Pancreas (tissue), 10 donors: ENCODE results near the gene RAB8B. TPM values are rescaled to one million over a fixed set of nuclear protein-coding genes. Genes with fewer than 3 reads are reported as not detected.

Experiments
- ATAC-seq, 4 donors: fragments of 200-7000 bp; cut with Tn5 transposase; one replicate each; pipeline versions ENCODE4 v1.8.0 to v1.9.1; 2020; ENCODE audit warnings: mild to moderate bottlenecking in 4 of 4, moderate library complexity in 4 of 4
- DNase-seq, 6 donors: peaks; one replicate each; pipeline ENCODE4 v3.0.0-alpha.2; 2020
- FAIRE-seq: peaks from 2 replicates; lab custom pipeline; 2012; peaks lifted over from hg19 to GRCh38; lab: Jason Lieb, UNC
- H3K27ac ChIP-seq, 4 donors: fragments of 200-600 bp; sonication (generic); 1 replicate in 3 of 4; 2 replicates in 1 of 4; pipeline versions ENCODE4 v1.5.0 to v1.8.0; 2020
- H3K27me3 ChIP-seq, 4 donors: fragments of 200-600 bp; one replicate each; pipeline ENCODE4 v1.8.0; 2021
- H3K36me3 ChIP-seq, 3 donors: fragments of 200-600 bp; sonication (generic) in 1 of 3; one replicate each; pipeline versions ENCODE4 v1.5.0 to v1.8.0; 2020 to 2021
- H3K4me1 ChIP-seq, 3 donors: fragments of 200-600 bp; one replicate each; pipeline ENCODE4 v1.8.0; 2021
- H3K4me3 ChIP-seq, 4 donors: fragments of 200-600 bp; sonication (generic) in 2 of 4; one replicate each; pipeline versions ENCODE4 v1.5.0 to v1.8.0; 2020 to 2021
- H3K9me3 ChIP-seq, 4 donors: fragments of 200-600 bp; one replicate each; pipeline ENCODE4 v1.8.0; 2021
- whole genome bisulfite sequencing, 2 donors: extraction: QIAGEN DNeasy Blood & Tissue Kit; methylation state at CpG; one replicate each; pipeline ENCODE4 v1.1.7; 2013; 5-methylcytosine and 5-hydroxymethylcytosine counted together
- intact Hi-C, 3 donors: fragments of 100-400 bp; cut with DNase I; formaldehyde crosslinking; loops; one replicate each; pipeline versions ENCODE4 v1.11.1 to v1.14.2; 2022
- polyA plus RNA-seq, 2 donors: library from polyadenylated mRNA; stranded (reverse); fragments of 200-250 nt; gene quantifications; one replicate each; pipeline ENCODE4 v1.2.3, GENCODE V29; 2013
- total RNA-seq, 6 donors: library from RNA; stranded (reverse); fragmentation: NEBNext Ultra II Directional in 4 of 6; extraction: Animal tissue kit (Norgen Biotek cat#: 25700) in 4 of 6; gene quantifications; one replicate each; pipeline versions ENCODE4 v1.2.1 to v1.2.4, GENCODE V29; 2021 to 2023
- TF ChIP-seq, protein P1 (sequence below), 4 donors: fragments of 200-600 bp; sonication (generic) in 3 of 4; IDR thresholded peaks; one replicate each; pipeline versions ENCODE4 v1.5.0 to v1.8.0; 2021; ENCODE audit warnings: antibody characterized with exemption in 4 of 4
- donor health status: healthy with polysubstance abuse.
- donor health status: DM: no; HTN: no; CAD: no; lungs with moderate emphysema.
- donor health status: DM: no; HTN: no; CAD: no.
- donor health status: control.
- donor health status: control.
- donor health status: Bipolar disorder and iron deficiency.
- donor health status: DM: yes; HTN: yes; CAD: no.
- donor health status: DM: no; HTN: no; CAD: no.
- donor health status: DM: no; HTN: no; CAD: no.
- donor health status: DM: yes; HTN: yes; CAD: no.

RAB8B gene
- total and polyA plus RNA-seq, 8 donors = 2.0 to 19.2 (median 5.3) TPM

- no peaks in the 10 kb centered on the region for H3K36me3 ChIP-seq
- H3K27ac ChIP-seq = no peak overlapping the region
- no peaks in the 10 kb centered on the region for H3K9me3 ChIP-seq
- H3K4me3 ChIP-seq = no peak overlapping the region
- TF ChIP-seq, protein P1, sequence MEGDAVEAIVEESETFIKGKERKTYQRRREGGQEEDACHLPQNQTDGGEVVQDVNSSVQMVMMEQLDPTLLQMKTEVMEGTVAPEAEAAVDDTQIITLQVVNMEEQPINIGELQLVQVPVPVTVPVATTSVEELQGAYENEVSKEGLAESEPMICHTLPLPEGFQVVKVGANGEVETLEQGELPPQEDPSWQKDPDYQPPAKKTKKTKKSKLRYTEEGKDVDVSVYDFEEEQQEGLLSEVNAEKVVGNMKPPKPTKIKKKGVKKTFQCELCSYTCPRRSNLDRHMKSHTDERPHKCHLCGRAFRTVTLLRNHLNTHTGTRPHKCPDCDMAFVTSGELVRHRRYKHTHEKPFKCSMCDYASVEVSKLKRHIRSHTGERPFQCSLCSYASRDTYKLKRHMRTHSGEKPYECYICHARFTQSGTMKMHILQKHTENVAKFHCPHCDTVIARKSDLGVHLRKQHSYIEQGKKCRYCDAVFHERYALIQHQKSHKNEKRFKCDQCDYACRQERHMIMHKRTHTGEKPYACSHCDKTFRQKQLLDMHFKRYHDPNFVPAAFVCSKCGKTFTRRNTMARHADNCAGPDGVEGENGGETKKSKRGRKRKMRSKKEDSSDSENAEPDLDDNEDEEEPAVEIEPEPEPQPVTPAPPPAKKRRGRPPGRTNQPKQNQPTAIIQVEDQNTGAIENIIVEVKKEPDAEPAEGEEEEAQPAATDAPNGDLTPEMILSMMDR (IDR thresholded peaks at IDR 0.05) = peak in 3 of 4 donors; percentile 36 to 60 (median 50)
- ATAC-seq (peak; percentile 60 to 91 (median 85)), DNase-seq (no peak), FAIRE-seq (peak; percentile 92)
- no peaks in the 10 kb centered on the region for H3K27me3 ChIP-seq
- intact Hi-C loops = no loop called here
- no peaks in the 10 kb centered on the region for H3K4me1 ChIP-seq
- 1 to 2% methylated on average over 4 of the region's 4 CpGs for WGBS, 2 donors
Measured at GRCh38 chr15:63288778-63289378, 99.5 kb downstream of the RAB8B start.

DNA sequence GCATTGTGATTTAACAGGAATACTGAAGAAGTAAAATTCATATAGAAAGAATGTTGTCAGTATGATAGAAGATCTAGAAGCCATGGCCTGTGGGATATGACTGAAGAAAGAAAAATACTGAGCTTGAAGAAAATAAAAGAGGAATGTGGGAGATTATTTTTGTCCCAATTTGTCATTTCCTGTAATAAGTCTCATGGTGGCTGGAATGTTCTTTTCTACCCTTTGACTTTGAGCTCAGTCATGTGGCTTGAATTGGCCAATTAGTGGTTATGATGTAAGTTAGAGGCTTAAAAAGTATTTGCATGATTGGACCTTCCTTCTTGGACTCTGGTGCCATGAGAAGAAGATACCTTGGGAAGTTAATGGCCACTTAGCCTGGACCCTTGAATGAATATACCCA, 102.1 kb downstream of the RAB8B start:
- FAIRE-seq (no peak), ATAC-seq (no peak), DNase-seq (no peak)
- Histone ChIP-seq H3K27ac (peak overlapping the region in 1 of 4 donors; percentile 3), H3K27me3 (no peaks in the 10 kb centered on the region), H3K4me3 (no peak overlapping the region), H3K4me1 (no peaks in the 10 kb centered on the region), H3K36me3 (no peaks in the 10 kb centered on the region), H3K9me3 (no peaks in the 10 kb centered on the region)
- intact Hi-C loops = loop anchor here in 2 of 3 donors (5.0 to 10.0 kb wide), 2 partner anchors 116 to 123 kb away; no protein-coding TSS in a partner anchor
- TF ChIP-seq, protein P1 (IDR thresholded peaks at IDR 0.05) = no peak

GRCh38 chr15:63292241-63292640, 102.8 kb downstream of the RAB8B start:
- no peaks in the 10 kb centered on the region for H3K36me3 ChIP-seq
- H3K4me3 ChIP-seq = no peak overlapping the region
- DNase-seq (no peak), FAIRE-seq (no peak), ATAC-seq (no peak)
- WGBS, 2 donors = 72 to 76% methylated on average over 3 of the region's 3 CpGs
- no peaks in the 10 kb centered on the region for H3K4me1 ChIP-seq
- no peak overlapping the region for H3K27ac ChIP-seq
- TF ChIP-seq, protein P1 (IDR thresholded peaks at IDR 0.05) = no peak
- no peaks in the 10 kb centered on the region for H3K27me3 ChIP-seq
- H3K9me3 ChIP-seq = no peaks in the 10 kb centered on the region
- intact Hi-C loops = loop anchor here in 2 of 3 donors (5.0 to 10.0 kb wide), 2 partner anchors 115 to 123 kb away; no protein-coding TSS in a partner anchor

DNA sequence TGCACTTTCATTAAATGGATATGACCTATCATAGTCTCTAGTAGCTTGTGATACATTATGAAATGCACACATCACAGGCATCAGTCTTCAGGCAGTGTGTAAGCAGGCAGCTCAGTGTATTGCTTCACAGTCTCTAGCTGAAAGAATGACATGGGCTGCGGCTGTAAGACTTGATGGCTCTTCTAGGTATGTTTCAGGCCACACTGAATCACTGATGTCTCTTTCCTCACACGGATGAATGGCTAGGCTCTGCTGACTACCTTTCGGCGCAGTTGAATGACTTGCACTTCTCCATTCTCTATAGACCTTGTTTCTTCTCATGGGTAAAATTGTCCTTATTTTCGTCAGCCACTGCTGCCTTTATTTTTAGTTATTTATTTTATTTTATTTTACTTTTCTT, 103.4 kb downstream of the RAB8B start:
- ATAC-seq = peak in 1 of 4 donors; percentile 21
- Histone ChIP-seq H3K36me3 (no peaks in the 10 kb centered on the region), H3K9me3 (no peaks in the 10 kb centered on the region), H3K4me1 (no peaks in the 10 kb centered on the region), H3K4me3 (no peak overlapping the region), H3K27ac (no peak overlapping the region), H3K27me3 (no peaks in the 10 kb centered on the region)
- TF ChIP-seq, protein P1 (IDR thresholded peaks at IDR 0.05) = no peak
- no peak for DNase-seq
- no peak for FAIRE-seq
- intact Hi-C loops = loop anchor here in 2 of 3 donors (5.0 to 10.0 kb wide), 2 partner anchors 115 to 122 kb away; no protein-coding TSS in a partner anchor
- 92 to 93% methylated on average over 5 of the region's 5 CpGs for WGBS, 2 donors

GRCh38 chr15:63294359-63294758, 105.0 kb downstream of the RAB8B start:
- no peaks in the 10 kb centered on the region for H3K9me3 ChIP-seq
- H3K4me1 ChIP-seq = no peaks in the 10 kb centered on the region
- TF ChIP-seq, protein P1 (IDR thresholded peaks at IDR 0.05) = no peak
- FAIRE-seq (no peak), ATAC-seq (no peak), DNase-seq (no peak)
- no peaks in the 10 kb centered on the region for H3K27me3 ChIP-seq
- H3K4me3 ChIP-seq = no peak overlapping the region
- H3K36me3 ChIP-seq = no peaks in the 10 kb centered on the region
- intact Hi-C loops = loop anchor here in 2 of 3 donors (5.0 to 10.0 kb wide), 2 partner anchors 113 to 120 kb away; no protein-coding TSS in a partner anchor
- no peak overlapping the region for H3K27ac ChIP-seq
- WGBS, 2 donors = 95 to 99% methylated on average over 3 of the region's 3 CpGs
